OCI-M2 (cell line): Measurements from ENCODE around the gene RRP12.
"Not testable (repeated sequence)": the region's sequence is repeated elsewhere in the genome, so short reads cannot be mapped to it uniquely, and the experiment has no call there.

Source experiments
- DNase-seq: peaks from one replicate; lab custom pipeline; 2025; ENCODE audit not compliant: unreplicated experiment; lab: John Stamatoyannopoulos, UW

RRP12 gene, protein sequence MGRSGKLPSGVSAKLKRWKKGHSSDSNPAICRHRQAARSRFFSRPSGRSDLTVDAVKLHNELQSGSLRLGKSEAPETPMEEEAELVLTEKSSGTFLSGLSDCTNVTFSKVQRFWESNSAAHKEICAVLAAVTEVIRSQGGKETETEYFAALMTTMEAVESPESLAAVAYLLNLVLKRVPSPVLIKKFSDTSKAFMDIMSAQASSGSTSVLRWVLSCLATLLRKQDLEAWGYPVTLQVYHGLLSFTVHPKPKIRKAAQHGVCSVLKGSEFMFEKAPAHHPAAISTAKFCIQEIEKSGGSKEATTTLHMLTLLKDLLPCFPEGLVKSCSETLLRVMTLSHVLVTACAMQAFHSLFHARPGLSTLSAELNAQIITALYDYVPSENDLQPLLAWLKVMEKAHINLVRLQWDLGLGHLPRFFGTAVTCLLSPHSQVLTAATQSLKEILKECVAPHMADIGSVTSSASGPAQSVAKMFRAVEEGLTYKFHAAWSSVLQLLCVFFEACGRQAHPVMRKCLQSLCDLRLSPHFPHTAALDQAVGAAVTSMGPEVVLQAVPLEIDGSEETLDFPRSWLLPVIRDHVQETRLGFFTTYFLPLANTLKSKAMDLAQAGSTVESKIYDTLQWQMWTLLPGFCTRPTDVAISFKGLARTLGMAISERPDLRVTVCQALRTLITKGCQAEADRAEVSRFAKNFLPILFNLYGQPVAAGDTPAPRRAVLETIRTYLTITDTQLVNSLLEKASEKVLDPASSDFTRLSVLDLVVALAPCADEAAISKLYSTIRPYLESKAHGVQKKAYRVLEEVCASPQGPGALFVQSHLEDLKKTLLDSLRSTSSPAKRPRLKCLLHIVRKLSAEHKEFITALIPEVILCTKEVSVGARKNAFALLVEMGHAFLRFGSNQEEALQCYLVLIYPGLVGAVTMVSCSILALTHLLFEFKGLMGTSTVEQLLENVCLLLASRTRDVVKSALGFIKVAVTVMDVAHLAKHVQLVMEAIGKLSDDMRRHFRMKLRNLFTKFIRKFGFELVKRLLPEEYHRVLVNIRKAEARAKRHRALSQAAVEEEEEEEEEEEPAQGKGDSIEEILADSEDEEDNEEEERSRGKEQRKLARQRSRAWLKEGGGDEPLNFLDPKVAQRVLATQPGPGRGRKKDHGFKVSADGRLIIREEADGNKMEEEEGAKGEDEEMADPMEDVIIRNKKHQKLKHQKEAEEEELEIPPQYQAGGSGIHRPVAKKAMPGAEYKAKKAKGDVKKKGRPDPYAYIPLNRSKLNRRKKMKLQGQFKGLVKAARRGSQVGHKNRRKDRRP (N-terminal part only)

DNA sequence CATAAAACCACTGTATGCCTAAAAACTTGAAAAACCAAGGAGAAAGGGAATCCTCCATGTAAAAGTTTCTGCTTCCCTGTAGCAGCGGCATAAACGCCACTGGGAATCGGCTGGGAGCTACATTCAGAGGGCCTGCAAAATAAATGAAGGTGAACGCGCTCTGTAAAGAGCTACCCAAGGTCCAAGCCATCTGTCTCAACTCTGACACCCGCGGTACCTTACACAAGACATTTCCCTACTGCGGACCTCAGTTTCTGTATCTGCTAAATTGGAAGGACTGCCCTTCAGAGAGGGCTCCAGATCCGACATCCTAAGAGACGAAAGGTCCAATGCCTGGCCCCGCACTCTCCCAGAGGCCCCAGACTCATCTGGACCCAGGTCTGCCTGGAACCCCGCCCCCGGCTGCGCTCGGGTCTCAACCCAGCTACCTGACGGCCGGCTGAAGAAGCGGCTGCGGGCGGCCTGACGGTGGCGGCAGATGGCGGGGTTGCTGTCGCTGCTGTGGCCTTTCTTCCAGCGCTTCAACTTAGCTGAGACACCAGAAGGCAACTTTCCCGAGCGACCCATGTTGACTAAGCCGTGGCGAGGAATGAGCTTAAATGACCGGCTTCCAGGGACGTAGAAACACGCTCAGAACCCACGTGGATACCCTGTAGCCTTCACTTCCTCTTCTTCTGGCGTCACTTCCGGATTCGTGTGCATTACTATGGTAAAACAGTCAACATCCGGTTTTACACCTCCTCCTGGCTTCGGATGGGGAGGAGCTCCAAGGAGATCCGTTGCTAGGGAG, at the start of gene RRP12:
Gene RRP12, minus strand, starts transcription at position 676 of the 790 bp plus-strand sequence. Its CDS starts 109 bp downstream, at position 567.
- DNase-seq: peak; percentile 85

DNA sequence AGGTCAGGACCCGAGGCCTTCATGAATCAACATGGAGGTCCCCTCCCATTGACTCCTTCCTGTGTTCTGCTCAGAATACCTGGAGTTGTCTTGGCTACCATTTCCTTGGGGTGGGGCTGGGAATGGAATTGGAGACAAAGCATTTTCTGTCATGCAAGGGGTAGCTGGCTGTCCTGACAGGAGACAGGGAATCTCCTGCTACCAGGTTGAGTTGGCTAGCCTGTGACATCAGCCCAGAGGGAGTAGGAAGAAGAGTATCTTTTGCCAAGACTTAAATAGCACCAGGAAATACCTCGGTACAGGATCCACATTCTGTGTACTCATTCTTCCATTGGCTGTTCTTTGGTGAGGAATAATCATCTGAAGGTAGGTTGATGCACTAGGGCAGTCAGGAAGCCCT, 49.7 kb upstream of the RRP12 start:
- no peak for DNase-seq

DNA sequence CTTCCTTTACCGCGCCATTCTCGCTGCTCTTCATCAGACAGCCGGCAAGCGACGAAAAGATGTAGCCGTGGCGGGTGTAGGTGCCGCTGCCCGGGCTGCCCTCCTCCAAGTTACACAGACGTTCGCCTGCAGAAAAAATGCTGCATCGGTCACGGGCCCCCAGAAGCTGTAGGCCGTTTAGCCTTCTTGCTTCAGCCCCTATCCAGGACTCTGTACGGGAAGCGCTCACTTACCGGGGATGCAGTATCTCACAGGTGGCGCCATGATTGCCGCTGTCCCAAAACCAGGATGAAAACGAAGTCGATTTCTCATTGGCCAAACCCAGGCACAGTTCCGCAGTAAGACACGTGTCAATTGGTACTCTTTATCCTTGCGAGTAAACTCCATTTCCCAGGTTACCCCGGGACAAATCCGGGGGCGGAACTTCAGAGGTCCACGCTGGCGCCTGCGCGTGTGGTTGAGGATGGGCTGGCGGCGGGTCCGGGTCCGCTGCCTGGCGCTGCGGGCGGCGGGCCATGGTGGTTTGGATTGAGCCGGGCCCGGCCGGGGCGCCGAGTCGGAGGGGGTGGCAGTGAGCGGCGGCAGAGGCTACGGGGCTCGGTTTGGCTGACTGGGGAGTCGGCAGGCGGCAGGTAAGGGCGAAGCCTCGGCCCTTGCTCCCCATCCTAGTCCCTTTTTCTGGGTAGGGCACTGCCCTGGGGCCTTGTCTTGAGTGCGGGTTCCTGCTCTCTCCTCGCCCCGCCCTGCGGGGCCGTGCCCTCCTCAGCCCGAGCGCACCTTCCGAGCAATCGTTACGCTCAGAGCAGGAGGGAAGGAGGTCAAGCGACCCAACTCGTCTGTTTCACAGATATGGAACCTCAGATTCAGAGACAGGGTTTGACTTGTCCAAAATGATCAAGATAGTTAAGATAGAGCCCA, 44.8 kb upstream of the RRP12 start, which contains the start of the genes EXOSC1 and ZDHHC16:
Gene EXOSC1, minus strand, starts transcription at position 285 of the 918 bp plus-strand sequence. Its CDS starts 21 bp downstream, at position 264.
Gene ZDHHC16, plus strand, starts transcription at position 454 of the 918 bp plus-strand sequence. CDS start 5,501 bp downstream, outside the sequence.
- peak; percentile 83 for DNase-seq

DNA sequence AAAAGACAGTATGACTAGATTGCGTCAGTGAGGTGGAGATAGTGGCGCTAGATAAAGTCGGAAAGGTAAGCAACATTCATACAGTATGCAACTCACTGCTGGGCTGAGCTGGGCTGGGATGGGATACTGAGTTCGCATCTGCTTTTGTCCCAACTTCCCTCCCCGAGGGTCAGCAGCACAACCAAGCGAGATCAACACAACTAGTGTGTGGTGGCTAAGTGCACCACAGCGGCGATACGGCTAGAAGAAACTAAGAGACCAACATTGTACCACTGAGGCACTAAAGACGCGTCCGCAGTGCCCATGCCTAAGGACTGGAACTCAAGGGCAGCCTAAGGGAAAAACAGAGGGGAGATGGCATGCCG, 44.2 kb upstream of the RRP12 start:
- DNase-seq: no peak

DNA sequence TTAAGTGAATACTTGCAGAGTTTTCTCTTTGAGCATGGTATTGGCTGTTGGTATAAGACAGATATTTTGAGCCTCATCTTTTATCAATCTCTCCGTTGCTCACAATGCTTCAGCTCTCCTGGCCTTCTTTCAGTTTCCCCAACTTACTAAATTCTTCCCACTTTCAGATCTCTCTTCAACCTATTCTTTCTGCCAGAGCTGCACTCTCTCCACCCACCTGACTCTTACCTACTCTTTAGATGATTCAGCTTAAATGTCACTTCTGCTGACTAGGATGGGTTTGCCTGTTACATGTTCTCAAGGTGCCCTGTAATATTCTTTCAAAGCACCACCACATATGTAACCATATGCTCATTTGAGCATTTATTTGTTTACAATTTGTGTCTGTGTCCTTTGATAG, 43.1 kb upstream of the RRP12 start:
- DNase-seq: no peak

DNA sequence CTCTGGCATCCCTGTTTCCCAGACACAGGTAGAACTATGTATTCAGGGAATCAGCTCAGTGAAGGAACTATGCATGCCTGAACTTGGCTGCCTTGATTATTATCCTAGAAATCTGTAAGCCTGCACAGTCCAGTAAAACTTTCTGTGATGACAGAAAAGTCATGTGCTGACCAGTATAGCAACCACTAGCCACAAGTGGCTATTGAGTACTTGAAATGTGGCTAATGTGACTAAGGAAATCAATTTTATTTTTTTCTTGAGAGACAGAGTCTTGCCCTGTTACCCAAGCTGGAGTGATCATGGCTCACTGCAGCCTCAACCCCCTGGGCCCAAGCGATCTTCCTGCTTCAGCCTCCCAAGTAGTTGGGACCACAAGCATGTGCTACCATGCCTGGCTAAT, 41.1 kb upstream of the RRP12 start:
- no peak for DNase-seq

DNA sequence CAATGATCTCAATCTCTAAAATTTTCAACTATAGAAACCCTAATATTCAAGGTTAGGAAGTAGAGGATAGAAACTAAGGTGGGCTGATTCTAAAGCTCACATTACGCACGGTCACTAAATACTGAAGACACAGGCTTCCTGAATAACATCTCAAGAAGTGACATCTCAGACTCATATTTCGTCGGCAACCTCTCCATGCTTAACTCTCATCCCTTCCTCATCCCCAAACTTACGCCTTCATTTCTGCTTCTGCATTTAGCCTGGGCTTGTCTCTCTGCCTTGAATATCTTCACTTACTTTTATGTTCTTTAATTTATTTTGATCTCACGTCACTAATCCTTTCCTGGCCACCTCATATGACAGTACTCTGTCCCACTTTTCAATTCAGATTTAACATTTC, 34.1 kb upstream of the RRP12 start:
- no peak for DNase-seq

DNA sequence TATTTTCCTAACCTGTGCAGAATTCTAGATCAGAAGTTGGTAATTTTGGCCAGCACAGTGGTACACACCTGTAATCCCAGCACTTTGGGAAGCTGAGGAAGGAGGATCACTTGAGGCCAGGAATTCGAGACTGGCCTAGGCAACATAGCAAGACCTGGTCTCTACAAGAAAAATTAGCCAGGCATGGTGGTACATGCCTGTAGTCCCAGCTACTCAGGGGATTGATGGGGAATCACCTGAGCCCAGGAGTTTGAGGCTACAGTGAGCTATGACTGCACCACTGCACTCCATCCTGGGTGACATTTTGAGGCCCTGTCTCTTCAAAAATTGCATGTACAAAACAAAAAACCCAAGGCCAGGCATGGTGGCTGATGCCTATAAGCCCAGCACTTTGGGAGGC, 33.4 kb upstream of the RRP12 start:
- no peak for DNase-seq

DNA sequence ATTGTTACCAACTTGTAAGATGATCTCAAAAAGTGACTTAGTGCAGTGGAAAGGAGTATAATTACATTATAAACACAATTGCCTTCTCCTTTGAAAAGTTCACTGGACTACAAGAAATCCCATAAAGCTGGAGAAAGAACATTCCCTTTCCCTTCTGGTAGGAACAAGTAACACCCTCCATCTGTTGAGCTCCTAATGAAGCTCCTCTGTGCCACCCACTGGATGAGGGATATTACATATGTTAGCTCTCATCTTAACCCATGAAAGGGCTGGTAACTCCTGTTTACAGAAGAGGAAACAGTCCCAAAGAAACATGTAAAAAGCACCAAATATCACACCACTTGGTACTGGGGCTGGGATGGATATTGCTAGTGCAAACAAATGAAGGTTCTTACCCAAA, 32.9 kb upstream of the RRP12 start:
- DNase-seq: no peak

DNA sequence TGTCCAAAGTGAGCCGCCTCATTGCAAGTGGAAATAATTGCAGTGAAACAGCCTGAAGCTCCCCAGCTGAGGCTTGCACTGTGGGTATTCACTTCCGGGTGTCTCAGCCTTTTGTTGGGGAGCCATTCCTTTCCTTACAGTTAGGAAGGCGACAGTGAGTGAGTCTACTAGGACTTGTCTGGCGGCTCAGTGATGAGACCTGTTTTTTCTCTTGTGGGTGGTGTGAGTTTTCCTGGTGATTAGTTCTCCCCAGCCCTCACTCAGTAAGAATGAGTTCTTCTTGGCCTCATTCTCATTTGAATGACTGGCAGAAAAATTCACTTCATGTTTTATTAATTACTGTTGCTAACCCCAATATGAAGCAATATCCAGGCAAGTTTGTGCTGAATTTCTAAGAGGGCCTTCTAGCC, 27.4 kb upstream of the RRP12 start:
- no peak for DNase-seq

DNA sequence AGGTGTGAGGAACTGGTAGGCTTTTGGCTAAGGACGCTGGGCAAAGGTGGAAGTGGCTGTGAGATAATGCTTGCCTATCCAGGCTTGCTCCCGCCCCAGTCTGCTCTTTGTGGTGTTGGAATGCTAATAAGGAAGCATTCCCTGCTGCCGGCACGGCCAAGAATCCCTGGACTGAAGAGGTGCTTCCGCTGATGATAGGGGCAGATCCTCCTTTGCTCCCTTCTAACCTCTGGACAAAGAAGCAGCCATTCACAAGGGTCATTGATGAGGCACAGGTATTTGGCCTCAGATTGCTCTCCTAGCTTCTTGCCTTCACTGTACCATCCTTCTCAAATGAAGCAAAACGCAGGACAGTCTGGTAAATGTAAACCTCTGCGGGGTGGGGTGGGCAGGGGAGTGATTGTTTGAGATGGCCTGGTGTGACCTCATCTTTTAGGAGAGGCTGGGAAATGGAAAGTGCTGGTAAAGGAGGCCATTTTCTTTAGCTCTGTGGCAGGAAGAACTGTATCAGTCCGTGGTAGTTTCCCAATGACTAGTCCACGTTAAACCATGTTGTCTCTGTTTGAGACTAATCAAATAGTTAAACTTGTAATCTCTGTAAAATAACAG, 26.5 kb upstream of the RRP12 start:
- no peak for DNase-seq

DNA sequence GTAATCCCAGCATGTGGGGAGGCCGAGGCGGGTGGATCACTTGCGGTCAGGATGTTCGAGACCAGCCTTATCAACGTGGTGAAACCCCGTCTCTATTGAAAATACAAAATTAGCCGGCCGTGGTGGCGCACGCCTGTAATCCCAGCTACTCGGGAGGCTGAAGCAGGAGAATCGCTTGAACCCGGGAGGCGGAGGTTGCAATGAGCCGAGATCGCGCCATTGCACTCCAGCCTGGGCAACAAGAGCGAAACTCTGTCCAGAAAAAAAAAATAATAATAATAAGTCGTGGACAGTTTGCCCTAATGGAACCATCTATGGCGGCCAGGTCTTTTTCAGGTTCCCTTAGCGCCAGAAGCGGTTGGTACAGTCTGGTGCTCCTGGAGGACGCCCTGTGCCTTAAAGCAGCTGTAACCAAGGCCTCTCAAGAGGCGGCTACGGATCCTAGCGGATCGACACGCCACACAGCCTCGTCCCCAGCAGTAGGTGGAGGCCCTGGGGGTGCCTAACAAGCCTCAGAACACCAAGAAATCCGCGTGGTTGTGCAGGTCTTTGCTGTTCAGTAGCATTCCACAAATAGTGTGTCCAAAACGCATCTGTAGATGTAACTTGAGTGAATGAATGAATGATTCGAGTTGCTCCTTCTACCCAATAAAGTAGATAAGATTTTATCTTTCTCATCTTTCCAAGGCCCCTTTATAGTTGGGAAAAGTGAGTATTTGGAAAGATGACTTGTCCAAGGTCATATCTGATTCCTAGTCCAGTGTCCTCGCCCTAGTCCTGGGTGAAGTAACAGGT, 25.8 kb upstream of the RRP12 start:
- no peak for DNase-seq

DNA sequence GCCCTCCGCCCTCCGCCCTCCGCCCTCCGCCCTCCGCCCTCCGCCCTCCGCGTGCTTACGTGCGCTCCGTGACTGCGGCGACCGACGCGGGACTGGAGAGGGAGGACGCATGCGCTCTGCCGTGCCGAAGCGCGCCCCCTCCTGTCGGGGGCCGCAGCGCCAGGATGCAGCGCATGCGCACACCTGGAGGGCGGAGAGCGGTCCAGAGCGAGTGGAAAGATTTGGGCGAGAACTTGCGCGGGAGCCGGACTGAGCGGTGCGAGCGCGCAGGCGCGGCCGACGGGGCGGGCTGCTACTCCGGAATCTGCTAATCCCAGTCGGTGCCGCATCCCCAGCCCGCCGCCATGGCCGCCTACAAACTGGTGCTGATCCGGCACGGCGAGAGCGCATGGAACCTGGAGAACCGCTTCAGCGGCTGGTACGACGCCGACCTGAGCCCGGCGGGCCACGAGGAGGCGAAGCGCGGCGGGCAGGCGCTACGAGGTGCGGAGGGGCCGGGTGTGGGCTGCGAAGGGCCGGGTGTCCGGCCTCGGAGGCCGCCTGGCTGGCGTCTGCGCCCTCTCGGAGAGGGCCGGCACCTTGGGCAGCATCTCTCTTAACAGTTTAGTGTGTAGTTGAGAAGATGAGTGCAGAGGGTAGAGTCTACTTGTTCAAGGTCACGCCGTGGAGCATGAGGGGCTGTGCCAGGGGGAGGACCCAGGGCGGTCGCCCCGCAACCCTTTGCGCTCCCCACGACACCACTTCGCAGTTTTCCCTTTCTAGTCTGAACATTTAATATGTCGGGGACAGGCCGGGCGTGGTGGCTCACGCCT, 25.0 kb upstream of the RRP12 start, which contains the start of gene PGAM1:
Gene PGAM1, plus strand, starts transcription at position 228 of the 812 bp plus-strand sequence. Its CDS starts 117 bp downstream, at position 345.
- peak; percentile 93 for DNase-seq

DNA sequence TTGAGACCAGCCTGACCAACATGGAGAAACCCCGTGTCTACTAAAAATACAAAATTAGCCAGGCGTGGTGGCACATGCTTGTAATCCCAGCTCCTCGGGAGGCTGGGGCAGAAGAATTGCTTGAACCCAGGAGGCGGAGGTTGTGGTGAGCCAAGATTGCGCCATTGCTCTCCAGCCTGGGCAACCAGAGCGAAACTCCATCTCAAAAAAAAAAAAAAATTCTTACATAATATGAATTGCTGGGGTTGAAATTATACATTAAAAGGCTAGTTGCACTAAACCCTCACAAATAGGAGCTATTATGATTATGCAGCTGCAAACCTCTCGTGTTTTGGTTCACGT, 22.6 kb upstream of the RRP12 start:
- DNase-seq: not testable (repeated sequence)

DNA sequence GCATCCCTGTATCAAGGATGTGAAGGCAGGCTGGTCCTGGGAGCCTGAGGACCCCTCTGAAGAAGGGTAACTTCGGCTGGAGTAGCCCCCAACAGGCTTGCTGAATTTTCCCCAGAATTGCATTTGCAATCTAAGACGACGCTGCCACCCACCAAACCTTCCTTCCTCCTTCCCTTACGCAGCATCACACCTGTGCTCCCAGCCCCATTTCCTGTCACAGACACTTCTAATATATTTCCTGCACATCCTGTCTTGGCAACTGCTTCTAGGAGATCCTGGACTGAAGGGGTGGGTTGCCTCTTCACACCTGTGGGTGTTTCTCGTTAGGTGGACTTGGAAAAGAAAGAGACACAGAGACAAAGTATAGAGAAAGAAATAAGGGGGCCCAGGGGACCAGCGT, 15.4 kb upstream of the RRP12 start:
- no peak for DNase-seq

DNA sequence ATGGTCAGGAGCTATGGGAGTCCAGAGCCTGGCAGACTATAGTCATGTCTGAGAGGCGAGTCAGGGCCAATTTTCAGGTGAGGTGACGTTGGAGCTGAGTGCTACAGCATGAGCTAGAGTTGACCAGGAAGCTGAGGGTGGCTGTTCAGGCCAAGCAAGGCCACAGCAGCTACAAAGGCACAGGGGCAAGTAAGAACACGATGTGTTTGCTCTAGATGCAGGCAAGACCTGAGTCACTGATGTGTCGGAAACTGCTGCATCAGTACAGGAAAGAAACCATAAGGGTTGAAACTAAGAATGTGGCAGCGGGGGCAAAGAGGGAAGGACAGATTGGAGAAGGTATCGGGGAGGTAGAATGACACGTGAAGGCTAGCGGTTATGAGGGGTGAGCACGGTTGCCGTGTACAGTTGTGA, 11.8 kb upstream of the RRP12 start:
- DNase-seq: no peak

DNA sequence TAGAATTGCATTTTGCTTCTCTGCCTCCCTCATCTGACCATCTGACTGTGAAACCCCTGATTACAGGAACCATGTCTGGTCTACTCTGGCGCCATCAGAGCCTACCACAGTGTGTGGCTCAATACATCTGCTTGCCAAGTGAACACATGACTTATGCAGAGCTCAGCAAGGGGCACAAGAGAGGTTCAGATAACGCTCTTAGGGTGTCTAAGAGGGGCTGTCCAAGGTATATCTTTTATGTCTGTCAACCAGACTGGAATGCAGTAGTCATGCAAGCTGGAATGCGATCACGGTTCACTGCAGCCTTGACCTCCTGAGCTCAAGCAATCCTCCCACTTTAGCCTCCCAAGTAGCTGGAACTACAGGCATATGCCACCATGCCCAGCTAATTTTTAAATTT, 10.3 kb upstream of the RRP12 start:
- DNase-seq: no peak
